ENCODE results near the gene ETAA1.

The ETAA1 gene

DNA sequence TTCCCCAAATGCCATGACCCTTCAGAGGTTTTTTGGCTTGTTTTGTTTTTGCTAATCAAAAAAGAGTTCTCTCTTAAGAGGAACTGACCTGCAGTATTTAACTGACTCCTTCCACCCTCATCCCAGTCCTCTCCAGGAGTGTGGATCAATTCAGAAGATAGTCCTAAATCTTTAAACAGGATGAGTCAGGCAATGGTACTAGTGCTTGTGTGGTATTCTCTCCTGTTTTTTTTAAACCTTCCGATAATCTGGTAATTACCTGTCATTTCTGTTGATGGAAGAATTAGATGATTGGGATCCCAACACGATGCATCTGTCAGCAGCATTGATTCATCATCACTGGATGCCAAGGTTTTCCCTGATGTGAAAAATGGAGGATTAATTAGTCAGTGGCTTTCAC lies 41.2 kb downstream of the ETAA1 start:
- Histone ChIP-seq H3K36me3 (ENCODE audit: control insufficient read depth in 1 of 2, insufficient read depth in 2 of 2, low read length in 2 of 2) (no peaks in the 10 kb centered on the region), H3K27ac (ENCODE audit: low read length) (no peak overlapping the region), H3K4me1 (ENCODE audit: control insufficient read depth in 1 of 2, insufficient read depth in 2 of 2, low read length in 2 of 2) (no peaks in the 10 kb centered on the region), H3K27me3 (ENCODE audit: low read depth, low read length) (no peaks in the 10 kb centered on the region), H3K4me3 (ENCODE audit: low read depth in 1 of 2, low read length in 2 of 2) (no peak overlapping the region), H3K9me3 (ENCODE audit: control insufficient read depth in 1 of 2, low read length in 2 of 2) (no peaks in the 10 kb centered on the region)

DNA sequence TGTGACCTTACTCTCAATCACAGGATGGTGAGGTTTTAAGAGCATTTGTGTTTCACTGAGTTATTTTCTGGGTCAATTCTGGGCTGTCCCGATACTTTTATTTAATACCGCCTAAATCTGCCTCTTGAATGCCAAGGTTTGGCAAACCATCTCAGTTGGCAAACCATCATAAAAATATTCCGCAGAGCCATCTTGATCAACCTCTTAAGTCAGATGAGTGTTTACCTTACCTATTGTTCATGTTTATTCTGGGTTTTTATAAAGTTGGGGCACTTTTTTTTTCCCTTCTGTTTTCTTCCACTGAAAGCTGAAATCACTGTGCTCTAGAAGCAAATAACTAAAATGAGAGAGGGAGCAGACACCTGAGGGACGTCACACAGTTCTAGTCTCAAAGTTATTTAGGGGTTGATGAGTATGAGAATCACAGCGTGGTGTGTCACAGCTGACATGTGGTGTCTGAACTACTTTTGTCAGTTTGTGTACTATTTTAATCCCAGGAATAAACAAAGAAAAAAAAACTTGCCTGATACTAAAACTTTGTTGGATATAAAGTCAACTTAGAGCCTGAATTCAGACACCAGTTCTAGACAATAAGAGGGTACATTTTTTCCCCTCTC lies 48.6 kb downstream of the ETAA1 start:
- no peaks in the 10 kb centered on the region for H3K36me3 ChIP-seq (ENCODE audit: control insufficient read depth in 1 of 2, insufficient read depth in 2 of 2, low read length in 2 of 2)
- H3K4me3 ChIP-seq (ENCODE audit: low read depth in 1 of 2, low read length in 2 of 2) = no peak overlapping the region
- no peaks in the 10 kb centered on the region for H3K9me3 ChIP-seq (ENCODE audit: control insufficient read depth in 1 of 2, low read length in 2 of 2)
- H3K4me1 ChIP-seq (ENCODE audit: control insufficient read depth in 1 of 2, insufficient read depth in 2 of 2, low read length in 2 of 2) = peaks cover 0 to 6% of the 10 kb centered on the region in 2 donors
- H3K27me3 ChIP-seq (ENCODE audit: low read depth, low read length) = no peaks in the 10 kb centered on the region
- H3K27ac ChIP-seq (ENCODE audit: low read length) = no peak overlapping the region

DNA sequence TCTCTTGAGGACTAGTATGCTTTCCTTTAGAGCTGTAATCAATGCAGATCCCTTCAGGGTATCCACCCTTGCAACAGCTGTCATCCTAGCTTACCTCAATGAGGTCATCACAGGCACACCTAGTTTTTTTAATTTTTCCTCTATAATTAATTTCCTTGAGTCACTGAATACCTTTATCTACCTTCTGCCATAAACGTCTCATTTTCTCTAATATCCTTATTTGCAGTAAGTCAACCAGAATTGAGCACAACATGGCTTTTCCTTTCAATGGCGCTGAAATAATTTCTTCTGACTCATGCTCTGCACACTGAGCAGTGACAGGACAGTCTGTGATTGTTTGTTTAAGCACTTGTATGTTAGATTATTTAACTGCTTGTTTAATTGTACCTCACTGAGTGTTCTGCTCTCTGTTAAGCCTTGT lies 49.4 kb downstream of the ETAA1 start:
- no peak overlapping the region for H3K4me3 ChIP-seq (ENCODE audit: low read depth in 1 of 2, low read length in 2 of 2)
- no peaks in the 10 kb centered on the region for H3K36me3 ChIP-seq (ENCODE audit: control insufficient read depth in 1 of 2, insufficient read depth in 2 of 2, low read length in 2 of 2)
- H3K27ac ChIP-seq (ENCODE audit: low read length) = no peak overlapping the region
- peaks cover 0 to 6% of the 10 kb centered on the region in 2 donors for H3K4me1 ChIP-seq (ENCODE audit: control insufficient read depth in 1 of 2, insufficient read depth in 2 of 2, low read length in 2 of 2)
- no peaks in the 10 kb centered on the region for H3K27me3 ChIP-seq (ENCODE audit: low read depth, low read length)
- H3K9me3 ChIP-seq (ENCODE audit: control insufficient read depth in 1 of 2, low read length in 2 of 2) = no peaks in the 10 kb centered on the region

DNA sequence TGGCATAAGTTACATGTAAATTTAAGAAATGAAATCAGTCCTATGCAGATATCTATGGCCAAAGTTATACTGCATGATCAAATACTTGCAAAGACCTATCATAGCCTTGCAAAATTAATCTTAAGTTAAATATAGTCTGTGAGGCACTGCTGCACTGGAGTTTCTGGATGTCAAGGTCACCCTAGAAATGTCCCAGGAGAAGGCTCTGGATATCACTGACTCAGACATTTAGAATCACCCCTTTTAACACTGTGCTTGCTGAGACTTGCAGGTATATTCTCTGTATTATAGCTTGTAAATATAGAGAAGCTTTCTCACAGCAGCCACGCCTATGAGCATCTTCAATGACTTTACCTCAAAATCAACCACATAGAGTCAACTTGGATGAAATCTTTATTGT lies 51.5 kb downstream of the ETAA1 start:
- Histone ChIP-seq H3K4me1 (ENCODE audit: control insufficient read depth in 1 of 2, insufficient read depth in 2 of 2, low read length in 2 of 2) (peaks cover 0 to 6% of the 10 kb centered on the region in 2 donors), H3K27ac (ENCODE audit: low read length) (no peak overlapping the region), H3K36me3 (ENCODE audit: control insufficient read depth in 1 of 2, insufficient read depth in 2 of 2, low read length in 2 of 2) (no peaks in the 10 kb centered on the region), H3K4me3 (ENCODE audit: low read depth in 1 of 2, low read length in 2 of 2) (no peak overlapping the region), H3K27me3 (ENCODE audit: low read depth, low read length) (no peaks in the 10 kb centered on the region), H3K9me3 (ENCODE audit: control insufficient read depth in 1 of 2, low read length in 2 of 2) (no peaks in the 10 kb centered on the region)

DNA sequence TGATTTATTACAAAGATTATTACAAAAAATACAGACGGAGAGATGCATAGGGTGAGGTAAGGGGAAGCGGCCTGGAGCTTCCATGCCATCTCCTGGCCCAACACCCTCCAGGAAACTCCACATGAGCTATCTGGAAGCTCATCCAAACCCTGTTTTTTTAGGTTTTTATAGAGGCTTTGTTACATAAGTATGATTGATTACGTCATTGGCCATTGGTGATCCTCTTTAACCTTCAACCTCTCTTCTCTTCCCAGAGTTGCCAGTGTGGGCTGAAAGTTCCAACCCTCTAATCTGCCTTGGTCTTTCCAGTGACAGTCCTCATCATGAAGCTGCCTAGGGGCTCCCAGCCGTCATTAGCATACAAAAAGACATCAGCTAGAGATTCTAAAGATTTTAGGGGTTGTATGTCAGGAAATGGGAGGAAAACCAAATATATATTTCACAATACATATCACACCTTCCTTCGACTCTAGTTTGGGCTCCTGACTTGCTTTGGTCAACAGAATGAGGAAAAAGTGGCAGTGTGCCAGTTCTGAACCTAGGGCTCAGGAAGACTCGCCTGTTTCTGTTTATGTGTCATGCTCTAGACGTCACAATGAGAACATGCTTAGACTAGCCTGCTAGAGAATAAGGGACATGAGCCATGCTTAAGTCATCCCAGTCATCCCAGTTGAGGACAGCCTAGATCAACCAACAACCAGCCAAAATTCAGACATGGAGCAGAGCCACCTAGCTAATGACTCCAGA lies 54.1 kb downstream of the ETAA1 start:
- Histone ChIP-seq H3K27me3 (ENCODE audit: low read depth, low read length) (no peaks in the 10 kb centered on the region), H3K27ac (ENCODE audit: low read length) (no peak overlapping the region), H3K4me3 (ENCODE audit: low read depth in 1 of 2, low read length in 2 of 2) (no peak overlapping the region), H3K4me1 (ENCODE audit: control insufficient read depth in 1 of 2, insufficient read depth in 2 of 2, low read length in 2 of 2) (peaks cover 0 to 6% of the 10 kb centered on the region in 2 donors), H3K36me3 (ENCODE audit: control insufficient read depth in 1 of 2, insufficient read depth in 2 of 2, low read length in 2 of 2) (no peaks in the 10 kb centered on the region), H3K9me3 (ENCODE audit: control insufficient read depth in 1 of 2, low read length in 2 of 2) (no peaks in the 10 kb centered on the region)

DNA sequence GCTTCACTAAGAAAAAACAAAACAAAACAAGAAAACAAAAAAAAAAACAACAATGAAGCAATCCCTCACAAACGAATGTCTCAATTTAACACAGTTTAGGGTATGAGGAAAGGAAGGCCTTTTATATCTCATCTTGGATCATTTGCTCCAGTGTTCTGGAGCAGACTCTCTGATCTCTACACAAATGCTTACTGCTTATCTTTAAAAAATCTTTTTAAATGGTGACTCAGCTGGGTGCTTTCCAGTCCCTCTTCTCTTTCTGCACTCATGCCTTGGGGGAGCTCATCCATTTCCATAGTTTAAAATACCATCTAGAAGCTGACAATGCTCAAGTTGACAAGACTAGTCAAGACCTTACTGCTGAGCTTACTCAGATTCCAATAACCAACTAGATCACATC lies 56.2 kb downstream of the ETAA1 start:
- H3K27me3 ChIP-seq (ENCODE audit: low read depth, low read length) = no peaks in the 10 kb centered on the region
- H3K27ac ChIP-seq (ENCODE audit: low read length) = no peak overlapping the region
- no peaks in the 10 kb centered on the region for H3K36me3 ChIP-seq (ENCODE audit: control insufficient read depth in 1 of 2, insufficient read depth in 2 of 2, low read length in 2 of 2)
- H3K4me3 ChIP-seq (ENCODE audit: low read depth in 1 of 2, low read length in 2 of 2) = no peak overlapping the region
- no peaks in the 10 kb centered on the region for H3K4me1 ChIP-seq (ENCODE audit: control insufficient read depth in 1 of 2, insufficient read depth in 2 of 2, low read length in 2 of 2)
- no peaks in the 10 kb centered on the region for H3K9me3 ChIP-seq (ENCODE audit: control insufficient read depth in 1 of 2, low read length in 2 of 2)

DNA sequence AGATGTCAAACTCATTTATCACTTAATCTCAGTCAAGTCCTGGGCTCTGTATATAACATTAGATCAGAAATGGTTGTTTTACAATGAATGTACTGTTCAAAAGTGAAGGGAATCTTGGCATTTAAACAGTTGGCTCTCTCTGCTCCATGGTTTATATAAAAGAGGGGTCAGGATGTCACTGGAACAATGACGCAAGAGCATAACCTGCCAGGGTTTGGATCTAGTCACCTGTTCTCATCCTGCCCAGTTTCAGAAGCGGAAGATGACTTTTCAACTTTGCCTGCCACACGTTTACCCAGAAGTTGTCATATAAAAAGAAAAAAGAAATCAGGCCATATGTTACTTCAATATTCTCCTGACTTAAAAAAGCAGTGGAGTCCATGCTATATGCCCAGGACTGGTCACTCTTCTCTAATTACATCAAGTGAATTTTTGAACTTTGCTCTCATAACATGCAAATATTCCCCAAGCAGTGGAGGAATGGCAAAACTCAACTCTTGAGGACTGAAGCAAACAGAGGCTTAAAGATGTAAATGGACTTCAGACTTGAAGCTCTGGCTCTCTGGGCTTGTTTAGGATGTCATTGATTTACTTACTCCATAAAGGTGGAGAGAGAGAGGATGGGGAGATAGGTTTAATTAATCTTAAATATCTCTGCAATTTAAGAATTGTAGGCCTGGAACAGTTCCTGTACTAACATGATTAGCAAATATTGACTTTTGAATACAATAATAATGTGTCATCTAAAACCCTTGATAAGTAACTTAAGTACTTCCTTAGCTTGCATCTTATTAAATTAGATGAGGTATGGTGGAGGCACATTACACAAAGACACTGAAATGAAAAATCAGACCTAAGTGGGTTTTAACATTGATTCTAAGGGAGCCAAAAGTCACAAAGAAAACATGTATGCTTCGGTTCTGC lies 58.3 kb downstream of the ETAA1 start:
- no peak overlapping the region for H3K4me3 ChIP-seq (ENCODE audit: low read depth in 1 of 2, low read length in 2 of 2)
- no peaks in the 10 kb centered on the region for H3K9me3 ChIP-seq (ENCODE audit: control insufficient read depth in 1 of 2, low read length in 2 of 2)
- H3K36me3 ChIP-seq (ENCODE audit: control insufficient read depth in 1 of 2, insufficient read depth in 2 of 2, low read length in 2 of 2) = no peaks in the 10 kb centered on the region
- H3K27me3 ChIP-seq (ENCODE audit: low read depth, low read length) = no peaks in the 10 kb centered on the region
- H3K27ac ChIP-seq (ENCODE audit: low read length) = no peak overlapping the region
- H3K4me1 ChIP-seq (ENCODE audit: control insufficient read depth in 1 of 2, insufficient read depth in 2 of 2, low read length in 2 of 2) = no peaks in the 10 kb centered on the region

DNA sequence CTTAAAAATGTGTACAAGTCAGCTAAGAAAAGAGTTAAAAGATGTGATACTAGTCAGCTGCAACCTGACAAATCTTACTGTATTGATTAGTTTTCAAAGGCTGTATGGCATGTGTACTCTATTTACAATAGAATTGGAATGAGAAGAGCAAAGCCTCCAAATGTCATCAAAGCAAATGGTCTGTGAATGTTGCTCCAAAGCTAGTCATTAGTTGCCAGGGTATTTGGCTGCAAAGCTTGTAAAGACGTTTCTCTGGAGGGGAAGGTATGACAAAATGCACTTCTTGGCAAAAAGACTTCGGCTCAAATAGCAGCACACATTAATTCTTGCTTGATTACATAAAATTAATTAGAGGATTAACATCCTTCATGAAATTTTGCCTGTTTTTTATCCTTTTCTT lies 59.3 kb downstream of the ETAA1 start:
- Histone ChIP-seq H3K9me3 (ENCODE audit: control insufficient read depth in 1 of 2, low read length in 2 of 2) (no peaks in the 10 kb centered on the region), H3K27me3 (ENCODE audit: low read depth, low read length) (no peaks in the 10 kb centered on the region), H3K36me3 (ENCODE audit: control insufficient read depth in 1 of 2, insufficient read depth in 2 of 2, low read length in 2 of 2) (no peaks in the 10 kb centered on the region), H3K4me3 (ENCODE audit: low read depth in 1 of 2, low read length in 2 of 2) (no peak overlapping the region), H3K27ac (ENCODE audit: low read length) (no peak overlapping the region), H3K4me1 (ENCODE audit: control insufficient read depth in 1 of 2, insufficient read depth in 2 of 2, low read length in 2 of 2) (no peaks in the 10 kb centered on the region)

DNA sequence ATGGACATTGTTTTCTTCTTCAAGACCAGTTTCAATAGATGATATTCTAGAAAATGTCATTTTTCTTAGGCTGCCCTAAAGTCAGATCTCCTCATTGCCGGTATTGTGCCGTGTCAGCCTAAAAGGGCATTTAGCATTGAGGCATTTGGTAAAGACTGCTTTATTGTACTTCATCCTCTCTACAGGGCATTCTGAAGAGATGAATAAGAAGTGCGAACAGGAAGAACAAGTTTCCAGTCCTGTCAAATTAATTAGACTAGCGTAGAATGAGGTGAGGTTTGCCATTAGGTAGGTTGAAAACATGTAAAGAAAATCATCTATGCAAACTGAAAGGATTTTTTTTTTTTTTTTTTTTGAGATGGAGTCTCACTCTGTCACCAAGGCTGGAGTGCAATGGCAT lies 60.6 kb downstream of the ETAA1 start:
- no peaks in the 10 kb centered on the region for H3K27me3 ChIP-seq (ENCODE audit: low read depth, low read length)
- no peak overlapping the region for H3K27ac ChIP-seq (ENCODE audit: low read length)
- no peak overlapping the region for H3K4me3 ChIP-seq (ENCODE audit: low read depth in 1 of 2, low read length in 2 of 2)
- H3K4me1 ChIP-seq (ENCODE audit: control insufficient read depth in 1 of 2, insufficient read depth in 2 of 2, low read length in 2 of 2) = no peaks in the 10 kb centered on the region
- no peaks in the 10 kb centered on the region for H3K36me3 ChIP-seq (ENCODE audit: control insufficient read depth in 1 of 2, insufficient read depth in 2 of 2, low read length in 2 of 2)
- H3K9me3 ChIP-seq (ENCODE audit: control insufficient read depth in 1 of 2, low read length in 2 of 2) = no peaks in the 10 kb centered on the region

DNA sequence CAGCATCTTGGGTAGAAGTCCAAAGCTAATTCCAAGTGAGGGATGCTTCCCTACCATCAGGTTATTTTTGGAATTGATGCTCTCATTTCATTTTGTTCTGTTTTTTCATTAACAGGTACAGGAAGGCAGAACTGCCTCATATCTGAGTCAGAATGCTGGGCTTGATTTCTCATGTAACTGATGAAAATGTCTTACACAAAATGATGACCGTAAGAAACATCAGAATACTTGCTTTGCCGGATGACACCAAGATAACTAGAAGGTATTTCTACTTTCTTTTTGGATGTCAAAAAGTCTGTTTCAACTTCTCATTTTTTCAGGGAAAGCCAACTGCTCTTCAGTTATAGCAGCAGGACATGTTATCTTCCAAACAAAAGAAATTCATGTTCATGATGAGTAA lies 62.6 kb downstream of the ETAA1 start:
- H3K9me3 ChIP-seq (ENCODE audit: control insufficient read depth in 1 of 2, low read length in 2 of 2) = no peaks in the 10 kb centered on the region
- H3K4me3 ChIP-seq (ENCODE audit: low read depth in 1 of 2, low read length in 2 of 2) = no peak overlapping the region
- no peaks in the 10 kb centered on the region for H3K27me3 ChIP-seq (ENCODE audit: low read depth, low read length)
- H3K36me3 ChIP-seq (ENCODE audit: control insufficient read depth in 1 of 2, insufficient read depth in 2 of 2, low read length in 2 of 2) = no peaks in the 10 kb centered on the region
- H3K4me1 ChIP-seq (ENCODE audit: control insufficient read depth in 1 of 2, insufficient read depth in 2 of 2, low read length in 2 of 2) = no peaks in the 10 kb centered on the region
- H3K27ac ChIP-seq (ENCODE audit: low read length) = no peak overlapping the region
